Cerebellar nuclear complex (tissue), 1 donor: Measurements from ENCODE around the gene PLA2G4D.
"Not testable (repeated sequence)": the region's sequence is repeated elsewhere in the genome, so short reads cannot be mapped to it uniquely, and the experiment has no call there.

Experiments
- DNase-seq, 2 experiments: peaks; one replicate each; lab custom pipeline; 2025; lab: John Stamatoyannopoulos, UW

The PLA2G4D gene

GRCh38 chr15:42128476-42128875 is 34.1 kb upstream of the PLA2G4D start:
- no peak for DNase-seq

DNA sequence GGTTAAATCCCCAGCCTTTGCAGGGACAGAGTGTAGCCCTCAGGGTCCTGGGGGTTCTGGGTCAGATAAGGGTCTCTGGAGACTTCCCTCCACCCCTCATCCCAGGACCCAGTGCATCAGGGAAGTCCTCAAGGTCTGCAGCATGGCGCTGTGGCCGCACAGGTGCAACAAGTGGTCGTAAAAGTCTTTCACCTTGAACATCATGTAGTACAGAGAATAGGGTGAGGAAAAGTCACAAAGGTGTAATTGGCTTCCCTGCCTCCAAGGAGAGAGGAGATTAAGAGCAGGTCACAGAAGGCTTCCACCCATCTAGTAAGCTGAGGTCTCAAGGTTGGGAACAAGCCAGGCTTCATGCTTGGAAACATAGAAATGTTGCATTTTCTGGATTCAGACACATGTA is 29.2 kb upstream of the PLA2G4D start:
- DNase-seq = no peak

- no peak for DNase-seq
These were observed 27.3 kb upstream of the PLA2G4D start for GRCh38 chr15:42121682-42122081.

DNA sequence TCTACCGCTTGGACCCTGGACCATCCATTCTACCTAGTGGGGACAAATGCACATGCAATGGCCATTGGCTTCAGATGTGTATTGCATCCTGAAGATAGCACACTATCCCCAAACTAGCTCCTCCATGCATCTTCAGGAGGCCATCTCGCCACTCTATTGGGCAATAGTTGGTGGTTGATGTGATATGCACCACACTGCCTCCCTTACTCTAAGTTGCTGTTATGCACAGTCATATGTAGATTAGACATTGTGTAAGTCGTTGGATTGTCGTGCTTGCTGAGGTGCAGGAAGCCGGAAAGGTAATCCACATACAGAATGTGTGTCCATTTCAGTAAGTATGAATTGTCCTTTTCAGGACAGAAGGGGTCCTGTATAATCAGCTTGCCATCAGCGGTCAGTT is 26.7 kb upstream of the PLA2G4D start:
- DNase-seq = no peak

- DNase-seq = no peak
These were observed 25.9 kb upstream of the PLA2G4D start for GRCh38 chr15:42120285-42120684.

- no peak for DNase-seq
These were observed 25.0 kb upstream of the PLA2G4D start for GRCh38 chr15:42119446-42119760.

DNA sequence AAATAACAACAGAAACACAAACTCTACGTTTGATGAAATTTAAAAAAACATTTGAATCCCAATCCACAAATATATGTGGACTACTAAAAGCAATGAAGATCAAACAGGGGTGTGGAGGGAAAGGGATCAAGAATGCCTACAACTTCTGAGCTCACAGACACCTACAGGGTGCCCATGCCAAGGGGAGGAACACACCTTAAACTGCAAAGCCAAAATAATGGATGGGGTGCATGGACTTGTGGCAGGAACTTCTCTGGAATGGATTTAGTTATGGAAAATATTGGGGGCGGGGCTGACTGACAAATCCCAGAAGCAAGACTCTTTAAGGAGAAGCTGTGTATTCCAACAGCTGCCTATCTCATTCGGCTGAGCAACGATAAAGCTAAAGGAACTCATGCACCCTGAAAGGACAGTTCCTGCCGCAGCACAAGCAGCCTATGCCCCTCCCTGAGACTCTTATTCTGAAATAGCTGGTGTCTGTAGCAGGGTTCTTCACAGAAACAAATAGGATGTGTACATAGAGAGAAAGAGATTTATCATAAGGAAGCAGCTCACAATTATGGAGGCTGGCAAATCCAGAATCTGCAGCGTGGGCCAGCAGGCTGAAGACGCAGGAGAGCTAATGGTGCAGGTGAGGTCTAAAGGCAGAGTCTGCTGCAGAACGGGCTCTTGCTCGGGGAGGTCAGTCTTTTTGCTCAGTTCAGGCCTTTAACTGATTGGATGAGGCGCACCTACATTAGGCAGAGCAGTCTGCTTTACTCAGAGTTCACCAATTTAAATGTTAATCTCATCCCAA is 24.5 kb upstream of the PLA2G4D start:
- DNase-seq = no peak

GRCh38 chr15:42111924-42112323 is 17.6 kb upstream of the PLA2G4D start:
- DNase-seq = no peak

DNA sequence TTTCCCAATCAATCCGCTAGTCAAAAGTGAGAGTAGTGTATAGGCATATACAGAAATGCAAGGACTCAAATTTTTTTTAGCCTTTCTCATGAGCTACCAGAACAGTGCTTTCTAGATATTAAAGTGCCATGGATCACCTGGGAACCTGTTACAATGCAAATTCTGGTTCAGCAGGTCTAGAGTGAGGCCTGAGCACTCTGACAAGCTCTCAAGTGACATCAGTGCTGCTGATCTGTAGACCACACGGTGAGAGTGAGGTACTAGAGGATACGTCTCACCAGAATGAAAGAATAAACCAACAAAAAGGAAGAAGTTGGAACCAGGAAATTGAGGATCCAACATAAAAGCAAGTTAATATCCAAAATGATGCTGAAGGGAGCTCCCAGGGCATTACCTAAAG is 16.0 kb upstream of the PLA2G4D start:
- no peak for DNase-seq

DNA sequence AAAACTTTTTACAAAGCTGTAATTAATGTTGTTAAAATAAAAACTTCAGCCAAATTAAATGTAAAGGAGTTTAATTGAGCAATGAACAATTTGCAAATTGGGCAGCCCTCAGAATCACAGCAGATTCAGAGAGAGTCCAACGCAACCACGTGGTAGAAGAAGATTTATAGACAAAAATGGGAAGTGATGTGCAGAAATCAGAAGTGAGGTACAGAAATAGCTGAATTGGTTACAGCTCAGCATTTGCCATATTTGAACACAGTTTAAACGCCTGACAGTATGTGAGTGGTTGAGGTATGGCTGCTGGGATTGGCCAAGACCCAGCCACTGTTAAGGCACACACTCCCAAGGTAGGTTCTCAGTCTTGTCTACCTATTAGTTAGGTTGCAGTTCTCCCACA is 14.4 kb upstream of the PLA2G4D start:
- no peak for DNase-seq

GRCh38 chr15:42108189-42108588 is 13.8 kb upstream of the PLA2G4D start:
- no peak for DNase-seq

GRCh38 chr15:42107473-42107872 is 13.1 kb upstream of the PLA2G4D start:
- no peak for DNase-seq

GRCh38 chr15:42106288-42106687 is 11.9 kb upstream of the PLA2G4D start:
- no peak for DNase-seq

- no peak for DNase-seq
These were observed 9.9 kb upstream of the PLA2G4D start for GRCh38 chr15:42104095-42104891.

- DNase-seq = no peak
These were observed 8.4 kb upstream of the PLA2G4D start for GRCh38 chr15:42102646-42103235.

DNA sequence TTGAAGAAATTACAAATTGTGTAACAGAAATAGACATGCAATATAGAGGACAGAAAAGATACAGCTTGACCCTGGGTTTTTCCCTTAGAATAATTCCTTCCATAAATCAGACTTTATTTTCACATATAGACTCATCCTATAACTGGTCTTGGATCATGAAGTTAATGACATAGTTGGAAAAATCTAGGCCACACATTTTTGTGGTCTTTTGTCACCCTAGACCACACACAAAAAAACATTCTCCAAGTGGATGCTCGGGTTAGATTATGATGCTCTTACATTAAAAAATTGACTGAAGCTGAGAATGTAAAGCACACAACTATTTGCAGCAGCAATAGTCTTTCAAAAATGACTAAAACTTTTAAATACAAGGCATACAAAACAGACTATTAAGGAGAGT is 7.5 kb upstream of the PLA2G4D start:
- DNase-seq = no peak

DNA sequence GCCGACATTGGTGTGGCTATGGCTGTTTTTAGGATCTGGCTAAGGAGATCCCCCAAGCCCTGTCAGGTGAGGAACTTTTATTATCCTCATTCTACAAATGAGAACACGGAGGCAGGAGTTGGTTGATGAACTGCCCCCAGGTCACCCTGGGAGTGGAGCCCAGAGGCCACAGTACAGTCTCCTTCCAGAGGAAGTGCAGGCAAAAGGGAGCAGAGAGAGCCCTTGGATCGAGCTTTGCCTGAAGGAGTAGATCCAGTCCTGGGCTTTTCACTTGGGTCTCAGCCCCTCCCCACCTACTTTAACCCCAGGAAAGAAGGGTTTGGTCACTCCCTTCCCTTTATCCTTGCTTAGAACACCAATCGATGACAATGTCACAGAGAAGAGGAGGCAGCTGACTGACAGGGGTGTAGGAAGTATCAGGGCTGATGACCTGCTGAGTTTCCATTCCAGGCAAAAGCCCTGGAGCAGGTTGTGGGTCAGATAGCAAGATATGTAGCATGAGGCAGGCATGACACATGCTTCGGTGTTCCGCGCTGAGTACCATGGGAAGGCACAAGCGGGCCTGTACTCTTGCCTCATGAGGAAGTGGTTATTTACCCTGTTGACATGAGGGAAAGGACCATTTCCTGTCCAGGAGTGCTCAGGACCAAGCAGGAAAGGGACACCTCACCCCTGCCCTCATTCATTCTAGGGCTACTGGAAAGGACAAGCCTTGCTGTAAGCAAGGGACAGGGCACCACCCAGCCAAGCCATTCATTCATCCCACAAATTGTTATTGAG is 5.8 kb upstream of the PLA2G4D start:
- no peak for DNase-seq

DNA sequence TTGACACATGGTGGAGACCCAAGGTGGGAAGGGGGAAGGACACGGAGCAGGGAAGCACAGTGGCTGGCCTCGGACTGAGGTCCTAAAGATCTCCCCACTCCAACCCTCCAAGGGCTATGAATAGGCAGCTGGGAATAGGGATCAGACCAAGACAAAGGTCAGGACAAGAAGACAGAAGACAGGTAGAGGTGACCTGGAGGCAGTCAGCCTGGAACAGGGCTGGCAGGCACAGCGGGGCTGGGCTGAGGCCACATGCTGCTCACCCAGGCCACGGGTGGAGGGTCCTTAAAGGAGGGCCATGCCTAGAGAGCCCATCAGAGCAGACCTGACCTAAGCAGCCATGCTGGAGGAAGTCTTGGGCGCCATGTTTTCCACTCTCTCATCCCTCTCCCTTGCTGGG is 2.7 kb upstream of the PLA2G4D start:
- no peak for DNase-seq

- DNase-seq = no peak
These were observed 396 bp downstream of the PLA2G4D start for GRCh38 chr15:42093966-42094365.

GRCh38 chr15:42092398-42093318 is 1.7 kb downstream of the PLA2G4D start:
- DNase-seq = no peak

GRCh38 chr15:42091753-42092397 is 2.5 kb downstream of the PLA2G4D start:
- not testable (repeated sequence) for DNase-seq
